Neural progenitor cell (in vitro differentiated cells): ENCODE measurements around the gene RAB5IF. TPM values are rescaled to one million over a fixed set of nuclear protein-coding genes. Genes with fewer than 3 reads are reported as not detected.

Experiments used
- DNase-seq: peaks from one replicate; pipeline ENCODE4 v3.0.0-alpha.2; 2016; ENCODE audit warnings: low spot score
- H2AFZ ChIP-seq: fragments of 200-600 bp; sonication (generic); replicated peaks from 2 replicates; pipeline ENCODE4 v1.6.1; 2016; ENCODE audit warnings: antibody characterized with exemption
- H3F3A ChIP-seq: fragments of 200-600 bp; sonication (generic); 2 replicates; pipeline ENCODE4 v1.6.1; 2016; ENCODE audit warnings: antibody characterized with exemption, low read depth
- H3K27ac ChIP-seq: fragments of 200-600 bp; sonication (generic); 2 replicates; pipeline ENCODE4 v1.5.1; 2016; ENCODE audit warnings: mild to moderate bottlenecking
- H3K27me3 ChIP-seq: fragments of 200-600 bp; sonication (generic); 2 replicates; pipeline ENCODE4 v1.6.1; 2016; ENCODE audit warnings: mild to moderate bottlenecking, moderate library complexity
- H3K36me3 ChIP-seq: fragments of 200-600 bp; sonication (generic); 2 replicates; pipeline ENCODE4 v1.5.1; 2016
- H3K4me1 ChIP-seq: fragments of 200-600 bp; sonication (generic); 2 replicates; pipeline ENCODE4 v1.6.1; 2016; ENCODE audit warnings: mixed run types
- H3K4me2 ChIP-seq: fragments of 200-600 bp; sonication (generic); 2 replicates; pipeline ENCODE4 v1.6.1; 2016
- H3K4me3 ChIP-seq: fragments of 200-600 bp; sonication (generic); 2 replicates; pipeline ENCODE4 v1.5.1; 2016
- H3K79me2 ChIP-seq: fragments of 200-600 bp; sonication (generic); 2 replicates; pipeline ENCODE4 v1.6.1; 2016; ENCODE audit warnings: low read depth
- H3K9ac ChIP-seq: fragments of 200-600 bp; sonication (generic); 2 replicates; pipeline ENCODE4 v1.6.1; 2016
- H3K9me3 ChIP-seq: fragments of 200-600 bp; sonication (generic); 2 replicates; pipeline ENCODE4 v1.5.1; 2016; ENCODE audit warnings: low read depth
- H4K20me1 ChIP-seq: fragments of 200-600 bp; sonication (generic); 2 replicates; pipeline ENCODE4 v1.6.1; 2016; ENCODE audit warnings: low read depth
- H3K27ac Mint-ChIP-seq: 3 replicates; pipeline ENCODE4 v1.8.0; 2021; ENCODE audit warnings: mixed read lengths
- H3K27me3 Mint-ChIP-seq: 2 replicates; pipeline ENCODE4 v1.8.0; 2022; ENCODE audit warnings: low read depth, mild to moderate bottlenecking, inconsistent platforms, moderate library complexity, mixed read lengths; ENCODE audit not compliant: insufficient read depth
- H3K36me3 Mint-ChIP-seq: 3 replicates; pipeline ENCODE4 v1.8.0; 2021; ENCODE audit warnings: mixed read lengths
- H3K4me1 Mint-ChIP-seq: 3 replicates; pipeline ENCODE4 v1.8.0; 2021; ENCODE audit warnings: mixed read lengths
- H3K4me3 Mint-ChIP-seq: 3 replicates; pipeline ENCODE4 v1.8.0; 2021; ENCODE audit warnings: mild to moderate bottlenecking, moderate library complexity, mixed read lengths
- H3K9me3 Mint-ChIP-seq: 3 replicates; pipeline ENCODE4 v1.8.0; 2020; ENCODE audit warnings: mixed read lengths
- EZH2 ChIP-seq: fragments of 200-600 bp; sonication (generic); IDR thresholded peaks from 2 replicates; pipeline ENCODE4 v1.6.1; 2017; ENCODE audit warnings: antibody characterized with exemption, mild to moderate bottlenecking, moderate library complexity
- EZH2phosphoT487 ChIP-seq: fragments of 200-600 bp; sonication (generic); IDR thresholded peaks from 2 replicates; pipeline ENCODE4 v1.6.1; 2017; ENCODE audit warnings: antibody characterized with exemption
- total RNA-seq: library from RNA; depleted of rRNA; stranded (reverse); fragments of >200 nt; gene quantifications from 2 replicates; pipeline ENCODE4 v1.2.3, GENCODE V29; 2015; ENCODE audit warnings: low replicate concordance
- TF ChIP-seq, protein P1 (sequence below): fragments of 200-600 bp; sonication (generic); IDR thresholded peaks from 2 replicates; pipeline ENCODE4 v1.5.1; 2017; ENCODE audit warnings: antibody characterized with exemption, mild to moderate bottlenecking

RAB5IF gene
- total RNA-seq, 1 donor from 2014 or later: 69.5 TPM

GRCh38 chr20:36624944-36625324, 19.4 kb downstream of the RAB5IF start:
- no peak overlapping the region for H3K9ac ChIP-seq
- H3K4me1 Mint-ChIP-seq: peaks cover 9% of the 10 kb centered on the region
- H3K27me3 Mint-ChIP-seq: no peaks in the 10 kb centered on the region
- no peaks in the 10 kb centered on the region for H3K9me3 ChIP-seq
- no peaks in the 10 kb centered on the region for H4K20me1 ChIP-seq
- no peaks in the 10 kb centered on the region for H3K79me2 ChIP-seq
- H3K27ac ChIP-seq: no peak overlapping the region
- no peaks in the 10 kb centered on the region for H3F3A ChIP-seq
- H3K4me1 ChIP-seq: no peaks in the 10 kb centered on the region
- no peak for DNase-seq
- no peak overlapping the region for H3K27ac Mint-ChIP-seq
- no peaks in the 10 kb centered on the region for H3K9me3 Mint-ChIP-seq
- no peak overlapping the region for H3K4me3 Mint-ChIP-seq
- H3K4me2 ChIP-seq: no peak overlapping the region
- H2AFZ ChIP-seq: no peak overlapping the region
- no peak for TF ChIP-seq EZH2phosphoT487
- TF ChIP-seq, protein P1, sequence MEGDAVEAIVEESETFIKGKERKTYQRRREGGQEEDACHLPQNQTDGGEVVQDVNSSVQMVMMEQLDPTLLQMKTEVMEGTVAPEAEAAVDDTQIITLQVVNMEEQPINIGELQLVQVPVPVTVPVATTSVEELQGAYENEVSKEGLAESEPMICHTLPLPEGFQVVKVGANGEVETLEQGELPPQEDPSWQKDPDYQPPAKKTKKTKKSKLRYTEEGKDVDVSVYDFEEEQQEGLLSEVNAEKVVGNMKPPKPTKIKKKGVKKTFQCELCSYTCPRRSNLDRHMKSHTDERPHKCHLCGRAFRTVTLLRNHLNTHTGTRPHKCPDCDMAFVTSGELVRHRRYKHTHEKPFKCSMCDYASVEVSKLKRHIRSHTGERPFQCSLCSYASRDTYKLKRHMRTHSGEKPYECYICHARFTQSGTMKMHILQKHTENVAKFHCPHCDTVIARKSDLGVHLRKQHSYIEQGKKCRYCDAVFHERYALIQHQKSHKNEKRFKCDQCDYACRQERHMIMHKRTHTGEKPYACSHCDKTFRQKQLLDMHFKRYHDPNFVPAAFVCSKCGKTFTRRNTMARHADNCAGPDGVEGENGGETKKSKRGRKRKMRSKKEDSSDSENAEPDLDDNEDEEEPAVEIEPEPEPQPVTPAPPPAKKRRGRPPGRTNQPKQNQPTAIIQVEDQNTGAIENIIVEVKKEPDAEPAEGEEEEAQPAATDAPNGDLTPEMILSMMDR: no peak
- no peak for TF ChIP-seq EZH2
- H3K4me3 ChIP-seq: no peak overlapping the region
- no peaks in the 10 kb centered on the region for H3K36me3 Mint-ChIP-seq
- H3K36me3 ChIP-seq: no peaks in the 10 kb centered on the region
- no peaks in the 10 kb centered on the region for H3K27me3 ChIP-seq

GRCh38 chr20:36628076-36628475, 22.5 kb downstream of the RAB5IF start:
- no peaks in the 10 kb centered on the region for H4K20me1 ChIP-seq
- H3K4me1 Mint-ChIP-seq: peaks cover 12% of the 10 kb centered on the region
- H3K4me3 Mint-ChIP-seq: no peak overlapping the region
- H3K4me1 ChIP-seq: no peaks in the 10 kb centered on the region
- DNase-seq: no peak
- TF ChIP-seq, protein P1: no peak
- TF ChIP-seq EZH2: no peak
- TF ChIP-seq EZH2phosphoT487: no peak
- no peaks in the 10 kb centered on the region for H3K9me3 Mint-ChIP-seq
- no peak overlapping the region for H3K27ac Mint-ChIP-seq
- H3K79me2 ChIP-seq: no peaks in the 10 kb centered on the region
- no peaks in the 10 kb centered on the region for H3F3A ChIP-seq
- no peaks in the 10 kb centered on the region for H3K9me3 ChIP-seq
- no peaks in the 10 kb centered on the region for H3K36me3 ChIP-seq
- H2AFZ ChIP-seq: no peak overlapping the region
- no peaks in the 10 kb centered on the region for H3K27me3 Mint-ChIP-seq
- no peak overlapping the region for H3K4me2 ChIP-seq
- no peaks in the 10 kb centered on the region for H3K36me3 Mint-ChIP-seq
- H3K27me3 ChIP-seq: no peaks in the 10 kb centered on the region
- no peak overlapping the region for H3K27ac ChIP-seq
- H3K4me3 ChIP-seq: no peak overlapping the region
- no peak overlapping the region for H3K9ac ChIP-seq

DNA sequence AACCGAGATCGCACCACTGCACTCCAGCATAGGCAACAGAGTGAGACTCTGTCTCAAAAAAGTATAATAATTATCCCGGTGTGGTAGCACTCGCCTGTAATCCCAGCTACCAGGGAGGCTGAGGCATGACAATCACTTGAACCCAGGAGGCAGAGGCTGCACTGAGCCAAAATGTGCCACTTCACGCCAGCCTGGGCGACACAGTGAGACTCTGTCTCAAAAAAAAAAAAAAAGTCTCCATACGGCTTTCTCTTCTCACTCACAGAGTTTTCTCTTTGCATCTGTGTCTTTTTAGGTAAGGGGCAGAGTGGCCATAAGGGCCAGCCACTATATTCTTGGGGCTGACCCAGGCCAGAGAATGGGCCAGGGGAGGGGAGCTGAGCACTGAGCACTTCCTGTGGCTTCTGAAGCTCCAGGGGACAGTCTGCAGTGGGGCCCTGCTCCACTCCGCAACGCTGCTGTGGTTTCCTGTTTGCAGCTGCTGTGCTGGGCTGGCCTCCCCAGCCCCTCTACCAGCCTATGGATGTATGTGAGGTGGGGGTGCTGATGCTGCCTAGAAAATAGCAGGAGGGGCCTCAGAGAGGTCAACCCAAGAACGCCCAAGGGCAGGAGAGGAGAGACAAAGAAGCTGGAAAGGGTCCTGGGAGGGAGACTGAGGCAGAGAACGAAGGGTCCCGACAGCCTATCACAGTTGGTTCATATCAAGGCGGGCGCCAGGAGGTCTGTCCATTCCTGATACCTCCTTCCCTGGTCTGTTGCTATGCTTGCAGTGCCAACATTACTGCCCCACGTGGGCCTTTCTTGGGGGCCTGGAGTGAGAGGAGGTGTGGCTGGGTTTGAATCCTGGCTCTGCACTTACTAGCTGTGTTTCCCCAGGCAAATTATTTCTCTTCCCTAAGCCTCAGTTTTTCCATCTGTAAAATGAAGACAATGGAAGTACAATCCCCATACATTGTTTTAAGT, 24.4 kb downstream of the RAB5IF start:
- TF ChIP-seq, protein P1: no peak
- TF ChIP-seq EZH2phosphoT487: no peak
- TF ChIP-seq EZH2: no peak
- Histone ChIP-seq H3K4me2 (no peak overlapping the region), H2AFZ (peak overlapping the region; percentile 14), H3K27ac (no peak overlapping the region), H3K9me3 (no peaks in the 10 kb centered on the region), H3F3A (no peaks in the 10 kb centered on the region), H3K4me3 (no peak overlapping the region), H4K20me1 (no peaks in the 10 kb centered on the region), H3K79me2 (no peaks in the 10 kb centered on the region), H3K9ac (no peak overlapping the region), H3K4me1 (no peaks in the 10 kb centered on the region), H3K27me3 (no peaks in the 10 kb centered on the region), H3K36me3 (no peaks in the 10 kb centered on the region)
- H3K27ac Mint-ChIP-seq: peak overlapping the region; percentile 74
- DNase-seq: no peak
- H3K4me3 Mint-ChIP-seq: no peak overlapping the region
- peaks cover 6% of the 10 kb centered on the region for H3K4me1 Mint-ChIP-seq
- no peaks in the 10 kb centered on the region for H3K36me3 Mint-ChIP-seq
- no peaks in the 10 kb centered on the region for H3K9me3 Mint-ChIP-seq
- no peaks in the 10 kb centered on the region for H3K27me3 Mint-ChIP-seq
